HepG2 (cell line): ENCODE results near the gene PRKG1. TPM values are rescaled to one million over a fixed set of nuclear protein-coding genes. Genes with fewer than 3 reads are reported as not detected.

Source experiments
- ATAC-seq: fragments of 200-7000 bp; cut with Tn5 transposase; 3 replicates; pipeline ENCODE4 v1.9.1; 2020; ENCODE audit warnings: mild to moderate bottlenecking, moderate library complexity
- BruUV-seq: library from RNA; stranded (reverse); fragments of 400-500 nt; replicated peaks from 2 replicates; lab custom pipeline; 2021; lab: Mats Ljungman, UMichigan
- CTCF ChIA-PET: fragments of 300-600 bp; formaldehyde crosslinking; extraction: SDS; loops from one replicate; lab custom pipeline; 2021; ENCODE audit warnings: low total read pairs, inconsistent platforms, low intra/inter-chr PET ratio; lab: Yijun Ruan, JAX
- POLR2A ChIA-PET: fragments of 350-600 bp; sonication (Branson Sonifier 250); formaldehyde crosslinking; loops from one replicate; lab custom pipeline; 2020; ENCODE audit warnings: antibody characterized with exemption, inconsistent platforms; lab: Yijun Ruan, JAX
- DNase-seq: peaks from one replicate; pipeline ENCODE4 v3.0.0-alpha.2; 2015; ENCODE audit warnings: low spot score
- FAIRE-seq: peaks from 3 replicates; lab custom pipeline; 2011; peaks lifted over from hg19 to GRCh38; lab: Jason Lieb, UNC
- H2AFZ ChIP-seq: one replicate; pipeline ENCODE4 v1.6.1; 2011; ENCODE audit warnings: low read length, inconsistent platforms
- H3K27ac ChIP-seq: fragments of 300-600 bp; 3 replicates; pipeline ENCODE4 v1.8.0; 2011; ENCODE audit warnings: mixed run types, mild to moderate bottlenecking, mixed read lengths, low read length, inconsistent platforms; ENCODE audit not compliant: insufficient read depth; ENCODE audit errors: extremely low read length
- H3K27me3 ChIP-seq, 2 experiments: fragments of 200-600 bp in 1 of 2; 2 replicates in 1 of 2; 3 replicates in 1 of 2; pipeline versions ENCODE4 v1.6.0 to v1.8.0; 2011; ENCODE audit warnings: low read length in 2 of 2, mild to moderate bottlenecking in 2 of 2, moderate library complexity in 2 of 2, inconsistent platforms in 1 of 2; ENCODE audit not compliant: insufficient read depth in 2 of 2, control insufficient read depth in 1 of 2
- H3K36me3 ChIP-seq, 2 experiments: fragments of 200-600 bp in 1 of 2; replicated peaks in 1 of 2; 2 replicates in 1 of 2; 3 replicates in 1 of 2; pipeline versions ENCODE4 v1.5.1 to v1.8.0; 2011; ENCODE audit warnings: low read length in 2 of 2, inconsistent platforms in 1 of 2; ENCODE audit not compliant: insufficient read depth in 2 of 2, control insufficient read depth in 1 of 2
- H3K4me1 ChIP-seq: 2 replicates; pipeline ENCODE4 v1.5.1; 2012; ENCODE audit warnings: low read length, inconsistent platforms; ENCODE audit not compliant: insufficient read depth
- H3K4me2 ChIP-seq: 2 replicates; pipeline ENCODE4 v1.6.0; 2011; ENCODE audit warnings: low read depth, low read length, inconsistent platforms
- H3K4me3 ChIP-seq, 3 experiments: fragments of 200-600 bp in 1 of 3; sonication (generic), shearing (Covaris generic) in 1 of 3; replicated peaks in 1 of 3; 2 replicates each; pipeline ENCODE4 v1.5.1; 2011 to 2016; ENCODE audit warnings: low read length in 3 of 3, inconsistent platforms in 2 of 3, low read depth in 2 of 3, mild to moderate bottlenecking in 2 of 3, control low read depth in 1 of 3, mixed read lengths in 1 of 3; ENCODE audit not compliant: insufficient read depth in 1 of 3
- H3K79me2 ChIP-seq: one replicate; pipeline ENCODE4 v1.6.1; 2011; ENCODE audit warnings: low read length, inconsistent platforms; ENCODE audit not compliant: insufficient read depth
- H3K9ac ChIP-seq: 2 replicates; pipeline ENCODE4 v1.6.0; 2011; ENCODE audit warnings: mild to moderate bottlenecking, low read depth, low read length, inconsistent platforms; ENCODE audit not compliant: insufficient read depth
- H3K9me3 ChIP-seq: 2 replicates; pipeline ENCODE4 v1.5.1; 2012; ENCODE audit warnings: mild to moderate bottlenecking, low read length
- H4K20me1 ChIP-seq: 2 replicates; pipeline ENCODE4 v1.6.0; 2011; ENCODE audit warnings: inconsistent platforms, mild to moderate bottlenecking, low read length, moderate library complexity; ENCODE audit not compliant: insufficient read depth
- ARNT2 ChIP-seq: sonication (generic); formaldehyde crosslinking; IDR thresholded peaks from 2 replicates; pipeline ENCODE4 v1.8.0; 2022; ENCODE audit warnings: mild to moderate bottlenecking, low read depth, missing genetic modification reagents, moderate library complexity
- FOSL2 ChIP-seq: sonication (generic); formaldehyde crosslinking; IDR thresholded peaks from 2 replicates; pipeline ENCODE4 v1.4.0; 2020; ENCODE audit warnings: missing genetic modification reagents
- NCOA2 ChIP-seq: sonication (generic); formaldehyde crosslinking; IDR thresholded peaks from 2 replicates; pipeline ENCODE4 v1.8.0; 2022; ENCODE audit warnings: inconsistent platforms
- NFE2 ChIP-seq: sonication (generic); formaldehyde crosslinking; IDR thresholded peaks from 2 replicates; pipeline ENCODE4 v1.4.0; 2020; ENCODE audit warnings: missing genetic modification reagents
- ZNF138 ChIP-seq: sonication (generic); formaldehyde crosslinking; IDR thresholded peaks from 2 replicates; pipeline ENCODE4 v1.5.0; 2020; ENCODE audit warnings: mild to moderate bottlenecking, low read depth, missing genetic modification reagents
- ZNF18 ChIP-seq: sonication (generic); formaldehyde crosslinking; IDR thresholded peaks from 2 replicates; pipeline ENCODE4 v1.8.0; 2022; ENCODE audit warnings: mild to moderate bottlenecking, missing genetic modification reagents; ENCODE audit not compliant: insufficient replicate concordance
- ZNF180 ChIP-seq: sonication (generic); formaldehyde crosslinking; IDR thresholded peaks from 2 replicates; pipeline ENCODE4 v1.4.0; 2020; ENCODE audit warnings: low read depth, missing genetic modification reagents, borderline replicate concordance
- ZNF615 ChIP-seq: sonication (generic); formaldehyde crosslinking; IDR thresholded peaks from 2 replicates; pipeline ENCODE4 v1.5.0; 2020; ENCODE audit warnings: mild to moderate bottlenecking, missing genetic modification reagents, borderline replicate concordance
- WGBS: methylation state at CpG from one replicate; pipeline ENCODE4 v1.1.6; 2017; ENCODE audit warnings: low lambda C conversion rate; 5-methylcytosine and 5-hydroxymethylcytosine counted together
- in situ Hi-C: cut with HindIII; loops from 2 replicates; pipeline ENCODE4 v1.10.0; 2017; ENCODE audit warnings: low pct_unique_long_range_greater_than_20kb; ENCODE audit not compliant: extremely low pct_ligation_motif_present
- intact Hi-C: fragments of 100-400 bp; cut with micrococcal nuclease; formaldehyde crosslinking; loops from one replicate; pipeline ENCODE4 v1.10.0; 2022; ENCODE audit not compliant: unreplicated experiment
- polyA plus RNA-seq, 8 experiments: library from polyadenylated mRNA; depleted of rRNA in 3 of 8; stranded (reverse) in 7 of 8; unstranded in 1 of 8; fragments of >200 nt; fragmentation: Illumina TruSeq in 4 of 8; extraction: Trizol in 4 of 8; gene quantifications; 2 replicates each; pipeline versions ENCODE4 v1.2.1 to v1.2.3, GENCODE V29; 2011 to 2016; ENCODE audit warnings: low read depth in 4 of 8, missing spikeins in 1 of 8, mixed read lengths in 1 of 8; ENCODE audit not compliant: insufficient read depth in 1 of 8
- total RNA-seq, 5 experiments: library from RNA; depleted of rRNA; stranded (reverse); fragments of >200 nt; fragmentation: Illumina TruSeq; extraction: Trizol; gene quantifications; 2 replicates each; pipeline ENCODE4 v1.2.3, GENCODE V29; 2016; ENCODE audit warnings: low read depth in 1 of 5

The PRKG1 gene
- total and polyA plus RNA-seq, 2 of the 13 experiments (the other 11 are each of a cell fraction or from before 2014, with no cell fraction given) = 0.01 TPM; not detected in 1

GRCh38 chr10:52098130-52098529, 1023.8 kb downstream of the PRKG1 start:
- CTCF ChIA-PET = no interaction called here
- in situ Hi-C loops = no loop called here
- Histone ChIP-seq H2AFZ (no peak overlapping the region), H3K4me3 (no peak overlapping the region), H3K27me3 (no peaks in the 10 kb centered on the region), H3K4me2 (no peak overlapping the region), H3K79me2 (no peaks in the 10 kb centered on the region), H3K9ac (no peak overlapping the region), H3K36me3 (no peaks in the 10 kb centered on the region), H4K20me1 (no peaks in the 10 kb centered on the region), H3K27ac (no peak overlapping the region), H3K4me1 (no peaks in the 10 kb centered on the region; the same call in 1 of the 2 replicates), H3K9me3 (no peaks in the 10 kb centered on the region)
- intact Hi-C loops = no loop called here
- DNase-seq = no peak
- ATAC-seq = no peak
- no TSS peak for BruUV-seq
- 77% methylated on average over 1 of the region's 1 CpG for WGBS
- TF ChIP-seq ARNT2 (CRISPR knock-in tag) = no peak
- no peak for TF ChIP-seq NFE2 (CRISPR knock-in tag)
- TF ChIP-seq ZNF138 (CRISPR knock-in tag) = no peak
- no peak for TF ChIP-seq NCOA2 (CRISPR knock-in tag)
- POLR2A ChIA-PET = no interaction called here
- FAIRE-seq = no peak

GRCh38 chr10:52099026-52099600, 1024.8 kb downstream of the PRKG1 start:
- H3K9me3 ChIP-seq = no peaks in the 10 kb centered on the region
- H4K20me1 ChIP-seq = no peaks in the 10 kb centered on the region
- no peak overlapping the region for H2AFZ ChIP-seq
- TF ChIP-seq FOSL2 (CRISPR knock-in tag) (no peak), ZNF615 (CRISPR knock-in tag) (no peak), ZNF18 (CRISPR knock-in tag) (no peak), ZNF180 (CRISPR knock-in tag) (no peak)
- no peak overlapping the region for H3K9ac ChIP-seq
- no peak overlapping the region for H3K4me2 ChIP-seq
- H3K79me2 ChIP-seq = no peaks in the 10 kb centered on the region
- in situ Hi-C loops = no loop called here
- H3K4me1 ChIP-seq = no peaks in the 10 kb centered on the region; the same call in 1 of the 2 replicates
- ChIA-PET CTCF (no interaction called here), POLR2A (no interaction called here)
- no TSS peak for BruUV-seq
- H3K4me3 ChIP-seq = no peak overlapping the region
- intact Hi-C loops = no loop called here
- H3K36me3 ChIP-seq = no peaks in the 10 kb centered on the region
- WGBS = 3% methylated on average over 5 of the region's 5 CpGs
- H3K27me3 ChIP-seq = no peaks in the 10 kb centered on the region
- FAIRE-seq (no peak), DNase-seq (no peak), ATAC-seq (no peak)
- no peak overlapping the region for H3K27ac ChIP-seq
